Epithelial cell of umbilical artery (primary cell): Measurements from ENCODE around the gene SLC13A2. TPM values are rescaled to one million over a fixed set of nuclear protein-coding genes. Genes with fewer than 3 reads are reported as not detected.

ENCODE experiments used
- total RNA-seq: library from RNA; depleted of rRNA; stranded (reverse); fragments of >200 nt; gene quantifications from 2 replicates; pipeline ENCODE4 v1.2.3, GENCODE V29; 2014

SLC13A2 gene
- total RNA-seq, result not detected in 2 replicates

GRCh38 chr17:28473542-28473941, at the start of gene SLC13A2:
SLC13A2 (plus strand) TSS chr17:28473644; CDS start chr17:28473713, 69 bp downstream.

DNA sequence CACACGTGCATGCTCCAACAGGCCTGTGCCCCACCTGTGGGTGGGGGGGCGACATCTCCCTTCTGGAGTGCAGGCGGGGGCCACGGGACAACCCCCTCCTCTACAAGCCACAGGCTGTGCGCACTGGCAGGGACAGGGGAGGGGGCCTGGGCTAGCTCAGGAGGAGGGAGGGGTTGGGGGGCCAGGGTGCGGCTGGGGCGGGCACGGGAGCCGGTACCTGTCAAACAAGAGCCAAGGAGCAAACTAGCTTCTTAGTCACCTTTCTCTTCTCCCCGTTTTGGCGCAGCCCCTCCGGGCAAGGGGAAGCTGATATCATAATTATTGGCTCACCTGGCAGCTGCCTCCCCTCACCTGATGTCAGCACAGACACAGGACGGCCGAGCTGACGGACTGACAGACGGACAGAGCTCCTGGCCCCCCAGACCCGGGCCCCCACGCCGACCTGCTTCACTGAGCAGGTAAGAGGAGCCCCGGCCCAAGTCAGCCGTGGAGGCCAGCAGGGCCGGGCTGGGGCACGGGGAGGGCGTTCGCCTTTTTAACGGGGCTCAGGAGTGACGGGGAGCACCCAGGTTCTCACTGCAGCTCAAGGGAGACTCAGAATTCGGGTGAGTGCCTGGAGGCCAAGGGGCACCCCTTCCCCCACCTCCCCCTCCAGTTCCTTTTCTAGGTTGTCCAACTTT, 32.7 kb downstream of the SLC13A2 start, which contains the start of gene FOXN1:
FOXN1 (plus strand) TSS at position 363 of the 680 bp plus-strand sequence. CDS start 17,622 bp downstream, outside the sequence.

Other genes starting within 250 kb of the SLC13A2 start
- gene TMEM97, start 154.4 kb upstream of the SLC13A2 start, total RNA-seq, result 19.1 and 22.7 TPM in 2 replicates
- 72.3 and 84.1 TPM in 2 replicates for gene IFT20, start 138.2 kb upstream of the SLC13A2 start, total RNA-seq
- gene TNFAIP1, start 137.9 kb upstream of the SLC13A2 start, total RNA-seq, result 29.2 and 36.6 TPM in 2 replicates
- 70.5 and 73.7 TPM in 2 replicates for gene POLDIP2, start 116.1 kb upstream of the SLC13A2 start, total RNA-seq
- gene SEBOX, start 108.4 kb upstream of the SLC13A2 start, total RNA-seq, result not detected in 2 replicates
- gene VTN, start 103.3 kb upstream of the SLC13A2 start, total RNA-seq, result under 0.01 and 0.30 TPM in 2 replicates
- gene SARM1, start 102.0 kb upstream of the SLC13A2 start, total RNA-seq, result 2.6 and 5.5 TPM in 2 replicates
- 1.6 and 4.4 TPM in 2 replicates for gene SLC46A1, start 67.4 kb upstream of the SLC13A2 start, total RNA-seq
- not detected in 2 replicates for gene FOXN1, start 32.7 kb downstream of the SLC13A2 start, total RNA-seq
- gene UNC119, start 79.0 kb downstream of the SLC13A2 start, total RNA-seq, result 16.2 and 28.6 TPM in 2 replicates
- 55.9 and 69.9 TPM in 2 replicates for gene PIGS, start 97.9 kb downstream of the SLC13A2 start, total RNA-seq
- 19.8 and 41.9 TPM in 2 replicates for gene ALDOC, start 103.3 kb downstream of the SLC13A2 start, total RNA-seq
- gene SPAG5, start 125.4 kb downstream of the SLC13A2 start, total RNA-seq, result 29.2 and 37.8 TPM in 2 replicates
- 2.6 and 4.9 TPM in 2 replicates for gene RSKR, start 140.5 kb downstream of the SLC13A2 start, total RNA-seq
- gene BLTP2, start 171.5 kb downstream of the SLC13A2 start, total RNA-seq, result 156 and 164 TPM in 2 replicates
- 72.0 and 76.0 TPM in 2 replicates for gene SDF2, start 188.3 kb downstream of the SLC13A2 start, total RNA-seq
- 26.3 and 31.3 TPM in 2 replicates for gene SUPT6H, start 188.6 kb downstream of the SLC13A2 start, total RNA-seq
- gene PROCA1, start 238.2 kb downstream of the SLC13A2 start, total RNA-seq, result 0.65 and 1.5 TPM in 2 replicates
- gene RAB34, start 244.2 kb downstream of the SLC13A2 start, total RNA-seq, result 137 and 157 TPM in 2 replicates
- gene RPL23A, start 246.3 kb downstream of the SLC13A2 start, total RNA-seq, result 376 and 820 TPM in 2 replicates